ENCODE results near the gene GLIS1.

The GLIS1 gene

GRCh38 chr1:53593758-53594380 is 145.1 kb downstream of the GLIS1 start:
- no peak for DNase-seq (ENCODE audit: low spot score)

DNA sequence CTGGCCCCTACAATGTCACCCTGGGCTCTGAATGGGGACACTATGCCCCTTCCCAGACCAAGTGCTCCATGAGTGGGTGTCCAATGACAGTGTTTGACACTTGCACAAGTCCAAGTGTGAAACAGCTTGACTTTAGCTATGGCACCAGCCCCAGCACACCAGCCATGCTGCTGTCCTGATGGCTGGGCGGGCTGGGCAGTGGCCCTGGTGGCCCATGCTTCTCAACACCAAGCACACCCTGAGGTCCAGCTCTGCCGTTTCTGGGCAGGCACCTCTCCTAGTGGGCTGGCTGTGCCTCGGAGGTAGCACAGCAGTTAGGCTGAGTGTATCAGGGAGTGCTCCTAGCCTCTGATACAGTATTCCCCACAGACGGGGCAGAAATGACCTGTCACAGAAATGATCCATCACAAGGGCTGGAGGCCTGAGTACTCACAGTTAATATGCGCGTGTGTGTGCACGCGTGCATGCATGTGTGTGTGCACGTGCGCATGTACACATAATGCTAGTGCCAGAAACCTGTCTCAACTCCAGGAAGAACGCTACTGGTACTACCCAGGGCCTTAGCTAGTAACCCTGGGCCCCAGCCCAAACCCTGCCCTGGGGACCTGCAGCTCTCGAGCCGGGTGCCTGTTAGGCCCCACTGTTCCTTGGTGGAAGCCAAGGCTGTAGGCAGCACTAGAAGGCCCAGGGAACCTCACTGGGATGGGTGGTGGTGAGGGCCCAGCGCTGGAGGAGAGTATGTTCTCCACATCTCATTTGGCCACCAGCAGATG is 145.8 kb downstream of the GLIS1 start:
- no peak for DNase-seq (ENCODE audit: low spot score)

DNA sequence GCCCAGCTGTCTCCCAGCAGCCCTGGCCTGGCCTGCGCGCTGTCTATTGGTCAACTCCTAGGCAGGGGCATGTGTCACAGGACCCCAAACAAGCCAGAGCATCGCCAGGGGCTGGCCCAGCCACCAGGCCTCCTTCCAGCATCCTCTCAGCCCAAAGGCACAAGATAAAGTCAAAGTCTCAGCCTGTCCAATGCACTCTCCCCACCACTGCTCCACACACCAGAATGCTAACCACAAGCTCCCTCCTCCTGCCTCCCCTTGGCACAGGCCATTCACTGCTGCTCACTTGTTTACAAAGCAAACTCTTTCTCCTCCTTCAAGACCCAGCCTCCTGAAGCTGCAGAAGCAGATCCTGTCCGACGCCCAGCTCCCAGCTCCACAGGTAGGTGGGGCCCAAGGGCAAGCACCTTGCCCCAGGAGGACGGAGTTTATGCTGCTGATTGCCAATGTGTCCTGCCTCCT is 146.4 kb downstream of the GLIS1 start:
- no peak for DNase-seq (ENCODE audit: low spot score)

DNA sequence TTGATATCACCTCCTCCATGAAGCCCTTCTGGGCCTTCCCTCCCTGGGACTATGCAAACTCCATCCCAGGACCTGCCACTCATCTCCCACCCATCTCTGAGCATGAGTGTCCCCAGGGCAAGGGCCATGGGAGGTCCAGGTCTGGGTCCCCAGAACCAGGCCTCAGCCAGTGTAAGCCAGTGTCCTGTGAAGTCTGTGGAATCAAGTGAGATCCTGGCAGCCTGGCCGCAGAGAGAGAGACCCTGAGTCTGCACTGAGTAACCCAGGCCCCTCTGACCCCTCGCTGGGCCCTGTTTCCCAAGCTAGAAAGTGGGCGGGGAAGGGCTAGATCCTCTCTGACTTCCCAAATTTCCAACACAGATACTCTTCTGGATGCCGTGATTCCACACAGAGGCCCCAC is 147.0 kb downstream of the GLIS1 start:
- DNase-seq (ENCODE audit: low spot score) = no peak

DNA sequence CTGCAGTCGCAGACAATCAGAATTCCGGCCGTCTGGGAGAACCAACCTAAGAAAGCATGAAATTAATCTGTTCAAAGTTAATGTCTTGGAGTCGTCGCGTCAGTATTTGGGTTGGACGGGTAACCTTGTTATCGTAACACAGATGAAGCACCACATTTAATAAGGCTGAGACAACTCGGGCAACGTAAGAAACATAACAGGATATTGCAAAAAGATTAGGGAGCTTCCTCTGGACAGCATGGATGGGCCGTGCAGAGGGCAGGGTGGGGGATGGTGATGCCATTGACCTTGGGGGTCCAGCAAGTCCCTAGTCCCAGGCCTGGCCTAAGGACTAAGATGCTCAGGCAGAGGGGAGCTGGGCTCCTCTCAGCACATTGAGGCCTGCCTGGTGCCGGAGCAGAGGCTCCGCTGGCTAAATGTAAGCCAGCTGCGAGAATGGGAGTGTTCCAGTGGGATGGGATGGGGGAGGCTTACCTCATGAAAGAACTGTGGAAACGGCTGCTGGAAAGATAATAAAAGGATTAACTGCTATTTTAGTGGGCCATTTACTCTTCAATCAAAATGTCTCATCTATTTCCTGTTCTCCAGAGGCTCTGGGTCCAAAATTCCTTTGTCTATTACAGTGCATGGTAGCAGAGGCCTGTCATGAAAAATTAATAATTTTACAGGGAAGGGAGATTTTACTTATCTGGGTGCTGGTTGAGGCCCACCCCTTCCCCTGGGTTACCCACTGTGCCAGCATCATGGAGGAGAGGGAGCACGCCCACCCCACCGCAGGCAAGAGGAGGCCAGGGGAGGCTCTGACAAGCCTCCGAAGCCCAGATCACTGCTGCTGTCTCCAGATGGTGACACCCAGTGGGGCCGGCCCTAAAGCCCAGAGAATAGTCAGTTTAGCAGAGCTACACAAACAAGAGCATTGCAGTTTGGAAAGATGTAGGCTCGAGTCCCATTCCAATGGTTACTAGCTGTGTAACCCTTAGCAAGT is 148.1 kb downstream of the GLIS1 start:
- DNase-seq (ENCODE audit: low spot score) = no peak

DNA sequence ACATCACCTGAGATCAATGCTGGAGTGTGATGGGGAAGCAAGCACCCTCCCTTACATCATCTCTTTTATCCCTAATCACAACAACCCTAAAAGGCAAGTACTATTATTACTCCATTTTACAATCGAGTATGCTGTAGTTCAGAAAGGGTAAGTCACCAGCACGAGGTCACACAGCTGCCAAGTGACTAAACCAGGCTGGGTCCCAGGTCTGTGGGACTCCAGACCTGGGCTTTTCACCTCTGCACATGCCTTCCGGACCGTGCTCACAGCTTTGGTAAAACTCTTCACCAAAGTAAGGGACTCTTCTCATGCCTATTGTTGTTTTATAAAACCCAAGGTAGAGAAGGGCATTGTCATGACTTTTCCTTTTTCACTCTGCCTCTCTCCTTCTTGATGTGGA is 148.9 kb downstream of the GLIS1 start:
- DNase-seq (ENCODE audit: low spot score) = no peak

DNA sequence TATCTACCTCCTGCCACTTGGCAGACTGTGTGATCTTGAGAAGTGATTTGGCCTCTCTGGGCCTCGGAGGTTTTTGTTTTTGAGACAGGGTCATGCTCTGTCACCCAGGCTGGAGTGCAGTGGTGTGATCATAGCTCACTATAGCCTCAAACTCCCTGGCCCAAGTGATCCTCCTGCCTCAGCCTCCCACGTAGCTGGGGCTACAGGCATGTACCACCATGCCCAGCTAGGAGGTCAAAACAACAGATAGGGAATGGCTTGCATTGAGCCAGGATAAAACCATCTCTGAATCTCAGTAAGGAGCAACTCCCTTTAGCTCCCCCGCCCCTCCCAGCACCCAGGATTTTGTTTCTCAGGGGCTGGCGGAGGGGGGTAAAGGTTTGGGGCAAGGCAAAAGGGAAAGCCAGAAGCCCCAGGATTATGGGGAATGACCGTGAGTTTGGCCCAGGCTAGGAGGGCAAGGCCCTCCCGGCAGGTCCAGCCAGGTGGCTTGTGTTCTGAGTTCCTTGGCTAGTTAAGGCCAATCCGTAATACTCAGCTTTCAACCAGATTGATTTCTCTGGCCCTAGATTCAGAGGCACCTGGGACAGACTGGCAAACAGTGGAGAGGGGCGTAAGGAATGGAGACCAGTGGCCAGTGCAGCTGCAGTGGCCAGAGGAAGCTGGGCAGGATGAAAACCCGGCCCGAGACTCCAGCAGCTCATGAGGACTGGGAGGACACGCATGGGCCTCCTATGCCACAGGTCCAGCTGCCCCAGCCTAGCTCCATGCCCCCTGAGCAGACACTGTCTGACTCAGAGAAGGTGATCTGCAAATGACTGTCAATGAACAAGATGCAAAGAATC is 149.7 kb downstream of the GLIS1 start:
- DNase-seq (ENCODE audit: low spot score) = no peak

- no peak for DNase-seq (ENCODE audit: low spot score)
Measured at GRCh38 chr1:53588053-53588779, 150.7 kb downstream of the GLIS1 start.

GRCh38 chr1:53587252-53587988 is 151.5 kb downstream of the GLIS1 start:
- no peak for DNase-seq (ENCODE audit: low spot score)

- no peak for DNase-seq (ENCODE audit: low spot score)
Measured at GRCh38 chr1:53586765-53587164, 152.2 kb downstream of the GLIS1 start.

- DNase-seq (ENCODE audit: low spot score) = no peak
Measured at GRCh38 chr1:53585565-53585964, 153.4 kb downstream of the GLIS1 start.

DNA sequence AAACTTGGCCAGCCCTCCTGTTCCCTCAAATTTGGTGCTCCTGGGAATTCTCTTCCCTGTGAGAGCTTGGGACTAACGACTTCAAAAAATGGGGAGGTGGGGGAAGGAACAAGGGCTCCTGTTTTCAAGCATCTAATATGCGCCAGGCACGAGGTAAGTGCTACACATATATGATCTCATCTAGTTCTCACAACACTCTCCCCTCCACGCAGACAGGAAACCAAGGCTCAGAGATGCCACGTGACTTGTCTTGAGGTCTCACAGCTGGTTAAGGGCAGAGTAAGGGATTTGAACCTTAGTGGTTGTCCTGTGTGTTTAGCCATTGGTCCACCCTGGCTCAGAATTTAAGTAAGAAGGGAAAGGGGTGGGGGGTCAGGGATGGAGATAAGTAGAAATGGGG is 153.8 kb downstream of the GLIS1 start:
- DNase-seq (ENCODE audit: low spot score) = no peak

- DNase-seq (ENCODE audit: low spot score) = no peak
Measured at GRCh38 chr1:53584777-53585107, 154.2 kb downstream of the GLIS1 start.

- DNase-seq (ENCODE audit: low spot score) = no peak
Measured at GRCh38 chr1:53583868-53584776, 154.8 kb downstream of the GLIS1 start.

- DNase-seq (ENCODE audit: low spot score) = no peak
Measured at GRCh38 chr1:53583021-53583867, 155.7 kb downstream of the GLIS1 start.

GRCh38 chr1:53582211-53583020 is 156.5 kb downstream of the GLIS1 start:
- no peak for DNase-seq (ENCODE audit: low spot score)

DNA sequence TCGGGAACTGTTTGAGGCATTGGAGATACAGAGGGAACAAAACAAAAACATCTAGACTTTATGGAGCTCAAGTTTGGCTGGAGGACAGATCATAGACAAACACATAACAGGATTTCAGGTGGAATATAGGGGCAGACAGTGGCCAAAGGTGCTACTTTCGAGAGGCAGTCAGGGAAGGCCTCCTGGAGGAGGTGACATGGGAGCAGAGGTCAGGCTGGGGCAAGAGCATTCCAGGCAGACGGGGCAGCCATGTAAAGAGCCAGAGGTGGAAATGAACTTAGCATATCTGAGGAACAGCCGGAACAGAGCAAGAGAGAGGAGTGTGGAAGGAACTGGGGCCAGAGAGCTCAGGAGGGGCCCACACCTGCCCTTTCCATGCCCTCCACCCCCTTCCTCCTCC is 157.5 kb downstream of the GLIS1 start:
- DNase-seq (ENCODE audit: low spot score) = no peak
